WTC11 (cell line): ENCODE results near the gene SERPIND1. TPM values are rescaled to one million over a fixed set of nuclear protein-coding genes. Genes with fewer than 3 reads are reported as not detected.

ENCODE experiments used
- ATAC-seq: fragments of 200-7000 bp; cut with Tn5 transposase; 2 replicates; pipeline ENCODE4 v1.10.0; 2021; ENCODE audit warnings: mild to moderate bottlenecking, moderate library complexity
- CTCF ChIA-PET: fragments of 300-600 bp; sonication (Branson Sonifier 250); formaldehyde crosslinking; loops from one replicate; lab custom pipeline; 2021; ENCODE audit warnings: antibody characterized with exemption; lab: Charles Lee
- POLR2A ChIA-PET: fragments of 350-600 bp; sonication (Branson Sonifier 250); formaldehyde crosslinking; loops from one replicate; lab custom pipeline; 2021; ENCODE audit warnings: antibody characterized with exemption; lab: Charles Lee
- DNase-seq: peaks from one replicate; pipeline ENCODE4 v3.0.0; 2021; ENCODE audit warnings: low spot score
- H3K27ac Mint-ChIP-seq: 2 replicates; pipeline ENCODE4 v1.8.0; 2021; ENCODE audit warnings: mixed read lengths
- H3K27me3 Mint-ChIP-seq: 2 replicates; pipeline ENCODE4 v1.8.0; 2021; ENCODE audit warnings: low read depth, mild to moderate bottlenecking, moderate library complexity, mixed read lengths
- H3K36me3 Mint-ChIP-seq: 2 replicates; pipeline ENCODE4 v1.8.0; 2021; ENCODE audit warnings: mixed read lengths
- H3K4me1 Mint-ChIP-seq: 2 replicates; pipeline ENCODE4 v1.8.0; 2022; ENCODE audit warnings: mixed read lengths
- H3K4me3 Mint-ChIP-seq: 2 replicates; pipeline ENCODE4 v1.8.0; 2021; ENCODE audit warnings: mild to moderate bottlenecking, moderate library complexity, mixed read lengths
- H3K9me3 Mint-ChIP-seq: 2 replicates; pipeline ENCODE4 v1.8.0; 2021; ENCODE audit warnings: mixed read lengths
- CREM ChIP-seq: sonication (generic); formaldehyde crosslinking; IDR thresholded peaks from 2 replicates; pipeline ENCODE4 v1.8.1; 2022; ENCODE audit warnings: mild to moderate bottlenecking, missing genetic modification reagents, moderate library complexity
- JAZF1 ChIP-seq: fragments of 250-450 bp; sonication (Bioruptor Pico); IDR thresholded peaks from 2 replicates; pipeline ENCODE4 v1.9.0; 2021; ENCODE audit warnings: moderate library complexity, mild to moderate bottlenecking, inconsistent platforms
- JUN ChIP-seq: sonication (generic); formaldehyde crosslinking; IDR thresholded peaks from 2 replicates; pipeline ENCODE4 v1.8.0; 2023; ENCODE audit warnings: mild to moderate bottlenecking, missing genetic modification reagents
- NFATC4 ChIP-seq: fragments of 250-450 bp; sonication (Bioruptor Pico); IDR thresholded peaks from 2 replicates; pipeline ENCODE4 v1.9.0; 2021; ENCODE audit warnings: mild to moderate bottlenecking
- NR2C2 ChIP-seq: sonication (generic); formaldehyde crosslinking; IDR thresholded peaks from 2 replicates; pipeline ENCODE4 v1.8.0; 2022; ENCODE audit warnings: mild to moderate bottlenecking, missing genetic modification reagents
- NR3C1 ChIP-seq: sonication (generic); formaldehyde crosslinking; conservative IDR thresholded peaks from 2 replicates; pipeline ENCODE4 v1.8.1; 2023; ENCODE audit warnings: low read depth, mild to moderate bottlenecking, missing genetic modification reagents
- PREB ChIP-seq: sonication (generic); formaldehyde crosslinking; IDR thresholded peaks from 2 replicates; pipeline ENCODE4 v1.8.1; 2022; ENCODE audit warnings: mild to moderate bottlenecking, missing genetic modification reagents, moderate library complexity, borderline replicate concordance
- TEAD1 ChIP-seq: sonication (generic); formaldehyde crosslinking; IDR thresholded peaks from 2 replicates; pipeline ENCODE4 v1.8.0; 2022; ENCODE audit warnings: mild to moderate bottlenecking, missing genetic modification reagents
- USF1 ChIP-seq: sonication (generic); formaldehyde crosslinking; IDR thresholded peaks from 2 replicates; pipeline ENCODE4 v1.8.0; 2022; ENCODE audit warnings: mild to moderate bottlenecking, missing genetic modification reagents
- ZBTB43 ChIP-seq: sonication (generic); formaldehyde crosslinking; IDR thresholded peaks from 2 replicates; pipeline ENCODE4 v1.8.1; 2023; ENCODE audit warnings: mild to moderate bottlenecking, missing genetic modification reagents
- ZNF512 ChIP-seq: sonication (generic); formaldehyde crosslinking; IDR thresholded peaks from 2 replicates; pipeline ENCODE4 v1.8.1; 2022; ENCODE audit warnings: missing genetic modification reagents, borderline replicate concordance
- ZSCAN18 ChIP-seq: fragments of 250-450 bp; sonication (Bioruptor Pico); IDR thresholded peaks from 2 replicates; pipeline ENCODE4 v2.1.2; 2022; ENCODE audit warnings: mild to moderate bottlenecking, moderate library complexity
- total RNA-seq: library from RNA; stranded (reverse); gene quantifications from 3 replicates; pipeline ENCODE4 v1.2.3, GENCODE V29; 2021
- TF ChIP-seq, protein P1 (sequence below): sonication (generic); formaldehyde crosslinking; conservative IDR thresholded peaks from 2 replicates; pipeline ENCODE4 v1.8.1; 2023; ENCODE audit warnings: mild to moderate bottlenecking, low read depth, missing genetic modification reagents, moderate library complexity
- TF ChIP-seq, protein P2 (sequence below): sonication (generic); formaldehyde crosslinking; IDR thresholded peaks from 2 replicates; pipeline ENCODE4 v1.8.0; 2023; ENCODE audit warnings: missing genetic modification reagents

The SERPIND1 gene
- total RNA-seq, 1 experiment from 2014 or later, result 0.22 TPM

GRCh38 chr22:20728523-20729190 lies 45.3 kb upstream of the SERPIND1 start:
- H3K27ac Mint-ChIP-seq, result no peak overlapping the region
- no peak for ATAC-seq
- CTCF ChIA-PET, result interaction anchor here (1.2 to 1.3 kb wide), 2 partner anchors 13 to 22 kb away, joined by 3 to 5 read pairs; no protein-coding TSS in a partner anchor

More at GRCh38 chr22:20728523-20729190, 45.3 kb upstream of the SERPIND1 start:
- DNase-seq, result no peak
- H3K9me3 Mint-ChIP-seq, result no peaks in the 10 kb centered on the region
- no peaks in the 10 kb centered on the region for H3K4me1 Mint-ChIP-seq
- no peaks in the 10 kb centered on the region for H3K27me3 Mint-ChIP-seq
- no peak overlapping the region for H3K4me3 Mint-ChIP-seq
- POLR2A ChIA-PET, result no interaction called here
- TF ChIP-seq USF1 (no peak), TEAD1 (CRISPR knock-in tag) (no peak), JUN (CRISPR knock-in tag) (no peak), PREB (CRISPR knock-in tag) (no peak), ZNF512 (CRISPR knock-in tag) (no peak), NR2C2 (CRISPR knock-in tag) (no peak), NR3C1 (CRISPR knock-in tag) (no peak), ZBTB43 (CRISPR knock-in tag) (no peak), ZSCAN18 (CRISPR knock-in tag) (no peak), CREM (CRISPR knock-in tag) (no peak), JAZF1 (CRISPR knock-in tag) (no peak), NFATC4 (CRISPR knock-in tag) (no peak)
- TF ChIP-seq, protein P1, sequence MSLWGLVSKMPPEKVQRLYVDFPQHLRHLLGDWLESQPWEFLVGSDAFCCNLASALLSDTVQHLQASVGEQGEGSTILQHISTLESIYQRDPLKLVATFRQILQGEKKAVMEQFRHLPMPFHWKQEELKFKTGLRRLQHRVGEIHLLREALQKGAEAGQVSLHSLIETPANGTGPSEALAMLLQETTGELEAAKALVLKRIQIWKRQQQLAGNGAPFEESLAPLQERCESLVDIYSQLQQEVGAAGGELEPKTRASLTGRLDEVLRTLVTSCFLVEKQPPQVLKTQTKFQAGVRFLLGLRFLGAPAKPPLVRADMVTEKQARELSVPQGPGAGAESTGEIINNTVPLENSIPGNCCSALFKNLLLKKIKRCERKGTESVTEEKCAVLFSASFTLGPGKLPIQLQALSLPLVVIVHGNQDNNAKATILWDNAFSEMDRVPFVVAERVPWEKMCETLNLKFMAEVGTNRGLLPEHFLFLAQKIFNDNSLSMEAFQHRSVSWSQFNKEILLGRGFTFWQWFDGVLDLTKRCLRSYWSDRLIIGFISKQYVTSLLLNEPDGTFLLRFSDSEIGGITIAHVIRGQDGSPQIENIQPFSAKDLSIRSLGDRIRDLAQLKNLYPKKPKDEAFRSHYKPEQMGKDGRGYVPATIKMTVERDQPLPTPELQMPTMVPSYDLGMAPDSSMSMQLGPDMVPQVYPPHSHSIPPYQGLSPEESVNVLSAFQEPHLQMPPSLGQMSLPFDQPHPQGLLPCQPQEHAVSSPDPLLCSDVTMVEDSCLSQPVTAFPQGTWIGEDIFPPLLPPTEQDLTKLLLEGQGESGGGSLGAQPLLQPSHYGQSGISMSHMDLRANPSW, result no peak
- TF ChIP-seq, protein P2, sequence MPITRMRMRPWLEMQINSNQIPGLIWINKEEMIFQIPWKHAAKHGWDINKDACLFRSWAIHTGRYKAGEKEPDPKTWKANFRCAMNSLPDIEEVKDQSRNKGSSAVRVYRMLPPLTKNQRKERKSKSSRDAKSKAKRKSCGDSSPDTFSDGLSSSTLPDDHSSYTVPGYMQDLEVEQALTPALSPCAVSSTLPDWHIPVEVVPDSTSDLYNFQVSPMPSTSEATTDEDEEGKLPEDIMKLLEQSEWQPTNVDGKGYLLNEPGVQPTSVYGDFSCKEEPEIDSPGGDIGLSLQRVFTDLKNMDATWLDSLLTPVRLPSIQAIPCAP, result no peak
- H3K36me3 Mint-ChIP-seq, result peaks cover 4% of the 10 kb centered on the region; the same call in 1 of the 2 replicates
